ENCODE measurements around the gene WDR37. TPM values are rescaled to one million over a fixed set of nuclear protein-coding genes. Genes with fewer than 3 reads are reported as not detected.

The WDR37 gene
- total RNA-seq, 2 experiments from 2014 or later, result 24.9 to 27.0 TPM

GRCh38 chr10:1043532-1043995 is 12.6 kb upstream of the WDR37 start:
- peaks cover 53% of the 10 kb centered on the region for H3K4me1 Mint-ChIP-seq (ENCODE audit: low read depth)
- peak overlapping the region; percentile 92 for H3K27ac Mint-ChIP-seq
- POLR2A ChIA-PET, result interaction anchor here (0.6 to 3.5 kb wide), 4 partner anchors 13 to 112 kb away, joined by 3 to 23 read pairs (median 3); partner anchors contain the start of genes GTPBP4, LARP4B and WDR37
- CTCF ChIA-PET, result interaction anchor here (1.3 kb wide), 1 partner anchor 55 kb away, joined by 3 read pairs; the partner anchor contains the start of gene GTPBP4
- peak; percentile 31 for ATAC-seq
- peaks cover 66% of the 10 kb centered on the region for H3K36me3 Mint-ChIP-seq (ENCODE audit: low read depth)
- H3K27me3 Mint-ChIP-seq (ENCODE audit: low read depth), result no peaks in the 10 kb centered on the region
- peak; percentile 41 for DNase-seq
- H3K4me3 Mint-ChIP-seq, result peak overlapping the region; percentile 67
- no peaks in the 10 kb centered on the region for H3K9me3 Mint-ChIP-seq (ENCODE audit: insufficient read depth)

- no peaks in the 10 kb centered on the region for H3K9me3 Mint-ChIP-seq (ENCODE audit: insufficient read depth)
- CTCF ChIA-PET, result interaction anchor here (1.3 to 1.7 kb wide), 2 partner anchors 30 to 56 kb away, joined by 3 to 6 read pairs; partner anchors contain the start of gene GTPBP4
These were observed 12.0 kb upstream of the WDR37 start for GRCh38 chr10:1044146-1044545.

GRCh38 chr10:1044964-1045363 is 11.2 kb upstream of the WDR37 start:
- Mint-ChIP-seq H3K27me3 (ENCODE audit: low read depth) (no peaks in the 10 kb centered on the region), H3K27ac (peak overlapping the region; percentile 92), H3K4me1 (ENCODE audit: low read depth) (peaks cover 53% of the 10 kb centered on the region), H3K36me3 (ENCODE audit: low read depth) (peaks cover 66% of the 10 kb centered on the region), H3K4me3 (peak overlapping the region; percentile 67), H3K9me3 (ENCODE audit: insufficient read depth) (no peaks in the 10 kb centered on the region)
- no peak for DNase-seq
- ATAC-seq, result no peak
- CTCF ChIA-PET, result interaction anchor here (1.3 to 1.7 kb wide), 3 partner anchors 11 to 57 kb away, joined by 3 to 6 read pairs (median 5); partner anchors contain the start of genes GTPBP4 and WDR37
- POLR2A ChIA-PET, result interaction anchor here (0.9 to 3.5 kb wide), 3 partner anchors 11 to 57 kb away, joined by 3 to 23 read pairs (median 3); partner anchors contain the start of genes GTPBP4 and WDR37

More at GRCh38 chr10:1044146-1044545, 12.0 kb upstream of the WDR37 start:
- POLR2A ChIA-PET, result interaction anchor here (0.6 to 3.5 kb wide), 6 partner anchors 11 to 112 kb away, joined by 3 to 23 read pairs (median 3); partner anchors contain the start of genes GTPBP4, LARP4B and WDR37
- H3K36me3 Mint-ChIP-seq (ENCODE audit: low read depth), result peaks cover 66% of the 10 kb centered on the region
- no peaks in the 10 kb centered on the region for H3K27me3 Mint-ChIP-seq (ENCODE audit: low read depth)
- peaks cover 53% of the 10 kb centered on the region for H3K4me1 Mint-ChIP-seq (ENCODE audit: low read depth)
- ATAC-seq (no peak), DNase-seq (no peak)
- peak overlapping the region; percentile 67 for H3K4me3 Mint-ChIP-seq
- peak overlapping the region; percentile 92 for H3K27ac Mint-ChIP-seq

- CTCF ChIA-PET, result interaction anchor here (1.6 to 1.7 kb wide), 2 partner anchors 10 to 29 kb away, joined by 5 to 6 read pairs; partner anchors contain the start of gene WDR37
- H3K36me3 Mint-ChIP-seq (ENCODE audit: low read depth), result peaks cover 63% of the 10 kb centered on the region
- ATAC-seq (no peak), DNase-seq (no peak)
- H3K9me3 Mint-ChIP-seq (ENCODE audit: insufficient read depth), result no peaks in the 10 kb centered on the region
- POLR2A ChIA-PET, result interaction anchor here (3.5 kb wide), 1 partner anchor 11 kb away, joined by 23 read pairs; the partner anchor contains the start of gene WDR37
- peaks cover 51% of the 10 kb centered on the region for H3K4me1 Mint-ChIP-seq (ENCODE audit: low read depth)
- H3K27ac Mint-ChIP-seq, result peak overlapping the region; percentile 92
- no peaks in the 10 kb centered on the region for H3K27me3 Mint-ChIP-seq (ENCODE audit: low read depth)
- H3K4me3 Mint-ChIP-seq, result peak overlapping the region; percentile 67
These were observed 10.8 kb upstream of the WDR37 start for GRCh38 chr10:1045415-1045814.

GRCh38 chr10:1047937-1048336 is 8.2 kb upstream of the WDR37 start:
- Mint-ChIP-seq H3K27me3 (ENCODE audit: low read depth) (no peaks in the 10 kb centered on the region), H3K27ac (peak overlapping the region; percentile 99), H3K9me3 (ENCODE audit: insufficient read depth) (no peaks in the 10 kb centered on the region), H3K4me3 (peak overlapping the region; percentile 94), H3K36me3 (ENCODE audit: low read depth) (peaks cover 64% of the 10 kb centered on the region), H3K4me1 (ENCODE audit: low read depth) (peaks cover 67% of the 10 kb centered on the region)
- ChIA-PET CTCF (interaction anchor here (1.8 kb wide), 1 partner anchor 11 kb away, joined by 6 read pairs; no protein-coding TSS in a partner anchor), POLR2A (interaction anchor here (0.6 to 2.2 kb wide), 6 partner anchors 11 to 187 kb away, joined by 3 to 15 read pairs (median 5); partner anchors contain the start of gene LARP4B)
- ATAC-seq (no peak), DNase-seq (peak; percentile 39)

- Mint-ChIP-seq H3K36me3 (ENCODE audit: low read depth) (peaks cover 63% of the 10 kb centered on the region), H3K4me3 (peak overlapping the region; percentile 94), H3K9me3 (ENCODE audit: insufficient read depth) (no peaks in the 10 kb centered on the region), H3K4me1 (ENCODE audit: low read depth) (peaks cover 66% of the 10 kb centered on the region), H3K27me3 (ENCODE audit: low read depth) (no peaks in the 10 kb centered on the region), H3K27ac (peak overlapping the region; percentile 99)
- POLR2A ChIA-PET, result interaction anchor here (0.6 to 2.2 kb wide), 9 partner anchors 11 to 221 kb away, joined by 3 to 15 read pairs (median 4); partner anchors contain the start of genes GTPBP4 and LARP4B
- DNase-seq (peak; percentile 71), ATAC-seq (peak; percentile 1)
- CTCF ChIA-PET, result interaction anchor here (1.8 kb wide), 1 partner anchor 11 kb away, joined by 6 read pairs; no protein-coding TSS in a partner anchor
These were observed 7.8 kb upstream of the WDR37 start for GRCh38 chr10:1048349-1048731.

- ChIA-PET CTCF (interaction anchor here (1.0 to 1.8 kb wide), 3 partner anchors 9 to 13 kb away, joined by 3 to 6 read pairs (median 3); no protein-coding TSS in a partner anchor), POLR2A (interaction anchor here (0.7 to 2.2 kb wide), 11 partner anchors 9 to 221 kb away, joined by 3 to 15 read pairs (median 4); partner anchors contain the start of genes GTPBP4 and LARP4B)
- H3K27ac Mint-ChIP-seq, result peak within 1 kb of the TSS; percentile 99
- H3K27me3 Mint-ChIP-seq (ENCODE audit: low read depth), result no peaks in the 10 kb centered on the region
- ATAC-seq, result peak; percentile 86
- H3K36me3 Mint-ChIP-seq (ENCODE audit: low read depth), result peaks cover 64% of the 10 kb centered on the region
- H3K9me3 Mint-ChIP-seq (ENCODE audit: insufficient read depth), result no peaks in the 10 kb centered on the region
- DNase-seq, result peak; percentile 98
- peaks cover 66% of the 10 kb centered on the region for H3K4me1 Mint-ChIP-seq (ENCODE audit: low read depth)
- H3K4me3 Mint-ChIP-seq, result peak within 1 kb of the TSS; percentile 94
These were observed 7.3 kb upstream of the WDR37 start, which contains the start of gene IDI1 for GRCh38 chr10:1048732-1049424. IDI1 (minus strand) TSS chr10:1049119; CDS start chr10:1049003, 116 bp downstream.

GRCh38 chr10:1049425-1049958 is 6.7 kb upstream of the WDR37 start:
- CTCF ChIA-PET, result interaction anchor here (0.6 to 1.8 kb wide), 5 partner anchors 8 to 24 kb away, joined by 3 to 6 read pairs (median 3); no protein-coding TSS in a partner anchor
- peaks cover 61% of the 10 kb centered on the region for H3K36me3 Mint-ChIP-seq (ENCODE audit: low read depth)
- no peaks in the 10 kb centered on the region for H3K27me3 Mint-ChIP-seq (ENCODE audit: low read depth)
- peaks cover 66% of the 10 kb centered on the region for H3K4me1 Mint-ChIP-seq (ENCODE audit: low read depth)
- POLR2A ChIA-PET, result interaction anchor here (0.9 to 2.2 kb wide), 9 partner anchors 8 to 222 kb away, joined by 3 to 15 read pairs (median 4); partner anchors contain the start of gene LARP4B
- no peak for DNase-seq
- H3K27ac Mint-ChIP-seq, result peak overlapping the region; percentile 99
- ATAC-seq, result no peak
- peak overlapping the region; percentile 94 for H3K4me3 Mint-ChIP-seq
- H3K9me3 Mint-ChIP-seq (ENCODE audit: insufficient read depth), result no peaks in the 10 kb centered on the region

- H3K9me3 Mint-ChIP-seq (ENCODE audit: insufficient read depth), result no peaks in the 10 kb centered on the region
- peaks cover 57% of the 10 kb centered on the region for H3K36me3 Mint-ChIP-seq (ENCODE audit: low read depth)
- H3K4me3 Mint-ChIP-seq, result peak overlapping the region; percentile 94
- peak overlapping the region; percentile 99 for H3K27ac Mint-ChIP-seq
- ChIA-PET POLR2A (interaction anchor here (1.5 kb wide), 1 partner anchor 13 kb away, joined by 3 read pairs; no protein-coding TSS in a partner anchor), CTCF (interaction anchor here (0.6 to 1.1 kb wide), 4 partner anchors 12 to 23 kb away, joined by 3 read pairs; no protein-coding TSS in a partner anchor)
- H3K4me1 Mint-ChIP-seq (ENCODE audit: low read depth), result peaks cover 66% of the 10 kb centered on the region
- DNase-seq (no peak), ATAC-seq (no peak)
- H3K27me3 Mint-ChIP-seq (ENCODE audit: low read depth), result no peaks in the 10 kb centered on the region
These were observed 6.0 kb upstream of the WDR37 start for GRCh38 chr10:1050145-1050544.

GRCh38 chr10:1050554-1050953 is 5.6 kb upstream of the WDR37 start:
- H3K4me3 Mint-ChIP-seq, result peak overlapping the region; percentile 94
- peaks cover 65% of the 10 kb centered on the region for H3K4me1 Mint-ChIP-seq (ENCODE audit: low read depth)
- peak overlapping the region; percentile 83 for H3K27ac Mint-ChIP-seq
- no peaks in the 10 kb centered on the region for H3K9me3 Mint-ChIP-seq (ENCODE audit: insufficient read depth)
- ATAC-seq (no peak), DNase-seq (peak; percentile 64)
- POLR2A ChIA-PET, result interaction anchor here (1.5 kb wide), 1 partner anchor 13 kb away, joined by 3 read pairs; no protein-coding TSS in a partner anchor
- H3K36me3 Mint-ChIP-seq (ENCODE audit: low read depth), result peaks cover 53% of the 10 kb centered on the region
- H3K27me3 Mint-ChIP-seq (ENCODE audit: low read depth), result no peaks in the 10 kb centered on the region
- CTCF ChIA-PET, result interaction anchor here (1.1 kb wide), 1 partner anchor 15 kb away, joined by 3 read pairs; no protein-coding TSS in a partner anchor

- Mint-ChIP-seq H3K36me3 (ENCODE audit: low read depth) (peaks cover 56% of the 10 kb centered on the region), H3K9me3 (ENCODE audit: insufficient read depth) (no peaks in the 10 kb centered on the region), H3K27me3 (ENCODE audit: low read depth) (no peaks in the 10 kb centered on the region), H3K4me1 (ENCODE audit: low read depth) (peaks cover 72% of the 10 kb centered on the region), H3K27ac (peak overlapping the region; percentile 54), H3K4me3 (peak overlapping the region; percentile 93)
- POLR2A ChIA-PET, result interaction anchor here (0.6 kb wide), 1 partner anchor 62 kb away, joined by 3 read pairs; no protein-coding TSS in a partner anchor
- DNase-seq, result no peak
- no peak for ATAC-seq
- CTCF ChIA-PET, result interaction anchor here (1.6 kb wide), 1 partner anchor 10 kb away, joined by 5 read pairs; no protein-coding TSS in a partner anchor
These were observed 1.5 kb upstream of the WDR37 start for GRCh38 chr10:1054684-1055083.
